ENCODE data around the gene INTU.
A peak's percentile ranks its signal among the peaks of the same experiment; 100 is the strongest.

Gene INTU

DNA sequence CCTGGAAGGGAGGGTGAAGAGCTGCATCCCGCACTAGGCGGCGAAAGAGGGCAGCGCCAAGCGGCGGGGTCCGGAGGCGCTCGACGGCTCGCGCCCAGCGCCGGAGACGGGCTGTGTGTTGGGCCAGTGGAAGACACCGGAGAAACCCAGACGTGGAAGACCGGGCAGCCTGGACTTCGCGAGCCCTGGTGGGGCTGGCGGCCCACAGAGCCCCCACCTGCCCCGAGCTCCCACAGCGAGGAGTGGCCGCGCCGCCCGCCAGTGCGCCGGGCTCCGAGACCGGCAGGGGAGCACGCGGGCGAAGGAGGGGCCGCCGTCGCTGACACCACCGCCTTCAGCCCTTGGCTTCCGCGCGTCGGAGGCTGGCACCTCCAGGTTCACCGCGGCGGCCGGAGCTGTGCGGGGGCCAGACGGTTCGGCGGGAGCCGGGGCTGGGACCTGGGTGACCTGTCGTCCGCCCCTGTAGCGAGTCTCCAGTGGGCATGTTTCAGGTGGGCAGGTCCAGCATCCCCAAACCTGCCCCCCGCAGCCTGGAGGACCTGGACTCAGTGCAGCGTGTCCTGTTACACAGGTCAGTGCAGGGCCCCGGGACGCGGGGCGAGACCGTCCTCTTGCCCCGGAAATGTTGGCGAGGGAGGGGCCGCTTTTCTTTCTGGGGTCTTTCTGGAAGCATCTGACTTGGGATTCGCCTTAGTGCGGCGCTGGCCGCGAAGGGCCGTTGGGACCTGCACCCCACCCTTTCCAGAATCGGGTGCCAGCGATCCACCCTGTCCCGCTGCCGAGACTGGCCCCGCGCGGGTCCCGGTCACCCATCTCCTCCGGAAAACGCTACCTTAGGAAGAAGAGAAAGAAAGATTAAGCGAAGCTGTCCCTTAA lies 9.6 kb upstream of the INTU start:
- CTCF ChIA-PET: interaction anchor here (1.0 to 2.0 kb wide), 6 partner anchors 10 to 110 kb away, joined by 3 to 7 read pairs (median 4); partner anchors contain the start of gene INTU
- WGBS (ENCODE audit: insufficient coverage): under 1% methylated on average over 56 of the region's 81 CpGs
- POLR2A ChIA-PET: no interaction called here

DNA sequence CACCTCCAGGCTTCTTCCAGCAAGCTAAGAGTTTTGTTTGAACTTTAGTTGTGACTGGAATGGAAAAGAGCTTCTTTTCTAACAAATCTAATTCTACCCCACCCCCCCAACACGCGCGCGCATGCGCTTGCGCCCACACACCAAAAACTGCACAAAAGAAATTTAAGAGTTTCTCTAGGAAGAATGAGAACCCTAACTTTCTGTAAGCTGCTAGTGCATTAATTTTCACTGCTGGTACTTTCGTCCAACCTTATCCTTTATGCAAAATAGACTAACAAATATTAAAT lies 9.0 kb upstream of the INTU start:
- Histone ChIP-seq H3K4me1 (ENCODE audit: control extremely low read depth in 1 of 4, control insufficient read depth in 4 of 4, insufficient read depth in 4 of 4, low read length in 3 of 4) (peaks cover 0 to 18% (median 16%) of the 10 kb centered on the region in 4 experiments), H3K36me3 (ENCODE audit: control insufficient read depth in 4 of 4, insufficient read depth in 4 of 4, low read length in 3 of 4) (no peaks in the 10 kb centered on the region), H3K4me3 (ENCODE audit: control insufficient read depth in 1 of 7, extremely low read depth in 1 of 7, insufficient read depth in 4 of 7, low read depth in 2 of 7, low read length in 6 of 7) (peak overlapping the region; percentile 42 to 93 (median 65)), H3K9me3 (ENCODE audit: control extremely low read depth in 1 of 5, control insufficient read depth in 4 of 5, insufficient read depth in 2 of 5, low read depth in 1 of 5, low read length in 4 of 5) (no peaks in the 10 kb centered on the region), H3K27me3 (replicated peaks in 2 of 5; ENCODE audit: control insufficient read depth in 4 of 5, insufficient read depth in 5 of 5, low read length in 4 of 5) (peaks cover 12 to 43% (median 20%) of the 10 kb centered on the region in 5 experiments), H3K27ac (ENCODE audit: insufficient read depth in 1 of 2, low read depth in 1 of 2, low read length in 2 of 2, poor library complexity in 1 of 2, severe bottlenecking in 2 of 2) (no peak overlapping the region)
- ChIA-PET POLR2A (no interaction called here), CTCF (interaction anchor here (1.1 to 2.0 kb wide), 2 partner anchors 10 to 109 kb away, joined by 3 to 7 read pairs; partner anchors contain the start of gene INTU)
- no CpG with 5 or more reads among the region's 7 CpGs for WGBS (ENCODE audit: insufficient coverage)
- DNase-seq: peak in 2 of 3 donors; percentile 49 to 53

More for the DNA sequence above, 9.6 kb upstream of the INTU start:
- Histone ChIP-seq H3K4me3 (ENCODE audit: control insufficient read depth in 1 of 7, extremely low read depth in 1 of 7, insufficient read depth in 4 of 7, low read depth in 2 of 7, low read length in 6 of 7) (peak overlapping the region; percentile 42 to 93 (median 65)), H3K9me3 (ENCODE audit: control extremely low read depth in 1 of 5, control insufficient read depth in 4 of 5, insufficient read depth in 2 of 5, low read depth in 1 of 5, low read length in 4 of 5) (no peaks in the 10 kb centered on the region), H3K4me1 (ENCODE audit: control extremely low read depth in 1 of 4, control insufficient read depth in 4 of 4, insufficient read depth in 4 of 4, low read length in 3 of 4) (peaks cover 0 to 18% (median 16%) of the 10 kb centered on the region in 4 experiments), H3K27ac (ENCODE audit: insufficient read depth in 1 of 2, low read depth in 1 of 2, low read length in 2 of 2, poor library complexity in 1 of 2, severe bottlenecking in 2 of 2) (no peak overlapping the region), H3K36me3 (ENCODE audit: control insufficient read depth in 4 of 4, insufficient read depth in 4 of 4, low read length in 3 of 4) (no peaks in the 10 kb centered on the region), H3K27me3 (replicated peaks in 2 of 5; ENCODE audit: control insufficient read depth in 4 of 5, insufficient read depth in 5 of 5, low read length in 4 of 5) (peaks cover 12 to 46% (median 20%) of the 10 kb centered on the region in 5 experiments)
- DNase-seq: peak; percentile 46 to 73 (median 56)

DNA sequence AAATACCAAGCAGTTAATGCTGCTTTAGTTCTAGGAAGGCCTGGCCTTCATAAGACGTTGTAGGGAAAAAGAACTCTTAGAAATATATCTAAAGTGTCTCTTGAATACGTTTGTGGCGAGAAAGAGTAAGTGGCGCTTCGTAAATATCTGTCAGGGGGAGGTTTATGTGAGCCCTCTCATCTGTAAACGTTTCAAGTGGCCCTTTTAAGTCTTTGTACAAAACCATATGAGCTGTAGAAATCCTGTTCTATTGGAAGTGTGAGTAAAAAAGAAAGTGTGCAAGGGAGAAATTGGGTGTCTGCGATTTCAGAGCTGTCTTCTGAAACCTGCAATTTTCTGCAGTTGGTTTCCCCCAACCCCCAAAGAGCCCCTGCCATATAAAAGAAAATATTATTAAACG lies 8.6 kb upstream of the INTU start:
- Histone ChIP-seq H3K27ac (ENCODE audit: insufficient read depth in 1 of 2, low read depth in 1 of 2, low read length in 2 of 2, poor library complexity in 1 of 2, severe bottlenecking in 2 of 2) (no peak overlapping the region), H3K27me3 (replicated peaks in 2 of 5; ENCODE audit: control insufficient read depth in 4 of 5, insufficient read depth in 5 of 5, low read length in 4 of 5) (peaks cover 10 to 39% (median 20%) of the 10 kb centered on the region in 5 experiments), H3K4me3 (ENCODE audit: control insufficient read depth in 1 of 7, extremely low read depth in 1 of 7, insufficient read depth in 4 of 7, low read depth in 2 of 7, low read length in 6 of 7) (peak overlapping the region in 2 of 7 experiments; percentile 71 to 93), H3K9me3 (ENCODE audit: control extremely low read depth in 1 of 5, control insufficient read depth in 4 of 5, insufficient read depth in 2 of 5, low read depth in 1 of 5, low read length in 4 of 5) (no peaks in the 10 kb centered on the region), H3K4me1 (ENCODE audit: control extremely low read depth in 1 of 4, control insufficient read depth in 4 of 4, insufficient read depth in 4 of 4, low read length in 3 of 4) (peaks cover 0 to 18% (median 16%) of the 10 kb centered on the region in 4 experiments), H3K36me3 (ENCODE audit: control insufficient read depth in 4 of 4, insufficient read depth in 4 of 4, low read length in 3 of 4) (no peaks in the 10 kb centered on the region)
- DNase-seq: peak in 1 of 3 donors; percentile 8
- ChIA-PET POLR2A (no interaction called here), CTCF (interaction anchor here (2.0 kb wide), 1 partner anchor 9 kb away, joined by 7 read pairs; the partner anchor contains the start of gene INTU)
- 71% methylated on average over 6 of the region's 8 CpGs for WGBS (ENCODE audit: insufficient coverage)

DNA sequence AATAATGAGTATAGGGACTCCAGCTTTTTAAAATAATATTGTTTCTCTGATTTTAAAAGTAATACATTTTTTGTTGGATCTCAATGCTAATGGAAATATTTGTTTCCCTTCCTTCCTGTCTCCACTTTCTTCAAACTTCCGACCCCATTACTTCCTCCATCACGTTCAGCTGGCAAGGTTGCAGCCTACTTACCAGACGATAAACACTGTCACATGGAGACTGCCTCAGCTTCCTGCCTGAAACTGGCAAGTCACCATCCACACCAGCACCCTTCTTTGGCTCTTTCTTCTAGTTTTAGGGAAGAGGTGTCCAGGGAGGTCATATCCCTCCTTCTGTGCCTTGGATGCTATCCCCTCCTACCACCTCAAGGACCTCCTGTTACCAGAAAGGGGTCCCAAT lies 3.4 kb upstream of the INTU start:
- CTCF ChIA-PET: no interaction called here

DNA sequence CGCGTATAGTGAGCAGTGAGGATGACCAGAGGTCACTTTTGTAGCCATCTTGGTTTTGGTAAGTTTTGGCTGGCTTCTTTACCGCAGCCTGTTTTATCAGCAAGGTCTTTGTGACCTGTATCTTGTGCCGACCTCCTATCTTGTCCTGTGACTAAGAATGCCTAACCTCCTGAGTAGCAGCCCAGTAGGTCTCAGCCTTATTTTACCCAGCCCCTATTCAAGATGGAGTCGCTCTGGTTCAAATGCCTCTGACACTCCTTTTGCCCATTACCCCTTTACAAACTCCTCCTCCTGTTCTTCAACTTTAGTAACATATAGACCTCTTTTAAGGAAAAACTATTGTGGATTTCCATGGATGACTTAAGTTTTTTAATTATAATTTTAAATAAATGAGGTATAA lies 2.6 kb upstream of the INTU start:
- Histone ChIP-seq H3K27me3 (replicated peaks in 2 of 5; ENCODE audit: control insufficient read depth in 4 of 5, insufficient read depth in 5 of 5, low read length in 4 of 5) (peaks cover 0 to 4% (median 3%) of the 10 kb centered on the region in 5 experiments), H3K27ac (ENCODE audit: insufficient read depth in 1 of 2, low read depth in 1 of 2, low read length in 2 of 2, poor library complexity in 1 of 2, severe bottlenecking in 2 of 2) (no peak overlapping the region), H3K36me3 (ENCODE audit: control insufficient read depth in 4 of 4, insufficient read depth in 4 of 4, low read length in 3 of 4) (no peaks in the 10 kb centered on the region), H3K9me3 (ENCODE audit: control extremely low read depth in 1 of 5, control insufficient read depth in 4 of 5, insufficient read depth in 2 of 5, low read depth in 1 of 5, low read length in 4 of 5) (no peaks in the 10 kb centered on the region), H3K4me3 (ENCODE audit: control insufficient read depth in 1 of 7, extremely low read depth in 1 of 7, insufficient read depth in 4 of 7, low read depth in 2 of 7, low read length in 6 of 7) (no peak overlapping the region), H3K4me1 (ENCODE audit: control extremely low read depth in 1 of 4, control insufficient read depth in 4 of 4, insufficient read depth in 4 of 4, low read length in 3 of 4) (peaks cover 0 to 19% (median 10%) of the 10 kb centered on the region in 4 experiments)
- ChIA-PET POLR2A (no interaction called here), CTCF (no interaction called here)
- DNase-seq: no peak
- 97% methylated on average over 4 of the region's 5 CpGs for WGBS (ENCODE audit: insufficient coverage)

More for the DNA sequence above, 3.4 kb upstream of the INTU start:
- Histone ChIP-seq H3K36me3 (ENCODE audit: control insufficient read depth in 4 of 4, insufficient read depth in 4 of 4, low read length in 3 of 4) (no peaks in the 10 kb centered on the region), H3K9me3 (ENCODE audit: control extremely low read depth in 1 of 5, control insufficient read depth in 4 of 5, insufficient read depth in 2 of 5, low read depth in 1 of 5, low read length in 4 of 5) (no peaks in the 10 kb centered on the region), H3K27ac (ENCODE audit: insufficient read depth in 1 of 2, low read depth in 1 of 2, low read length in 2 of 2, poor library complexity in 1 of 2, severe bottlenecking in 2 of 2) (no peak overlapping the region), H3K4me1 (ENCODE audit: control extremely low read depth in 1 of 4, control insufficient read depth in 4 of 4, insufficient read depth in 4 of 4, low read length in 3 of 4) (peaks cover 0 to 19% (median 10%) of the 10 kb centered on the region in 4 experiments), H3K4me3 (ENCODE audit: control insufficient read depth in 1 of 7, extremely low read depth in 1 of 7, insufficient read depth in 4 of 7, low read depth in 2 of 7, low read length in 6 of 7) (no peak overlapping the region), H3K27me3 (replicated peaks in 2 of 5; ENCODE audit: control insufficient read depth in 4 of 5, insufficient read depth in 5 of 5, low read length in 4 of 5) (peaks cover 0 to 7% (median 3%) of the 10 kb centered on the region in 5 experiments)
- peak in 2 of 3 donors; percentile 31 to 53 for DNase-seq
- POLR2A ChIA-PET: no interaction called here
- WGBS (ENCODE audit: insufficient coverage): 7% methylated on average over 2 of the region's 3 CpGs

DNA sequence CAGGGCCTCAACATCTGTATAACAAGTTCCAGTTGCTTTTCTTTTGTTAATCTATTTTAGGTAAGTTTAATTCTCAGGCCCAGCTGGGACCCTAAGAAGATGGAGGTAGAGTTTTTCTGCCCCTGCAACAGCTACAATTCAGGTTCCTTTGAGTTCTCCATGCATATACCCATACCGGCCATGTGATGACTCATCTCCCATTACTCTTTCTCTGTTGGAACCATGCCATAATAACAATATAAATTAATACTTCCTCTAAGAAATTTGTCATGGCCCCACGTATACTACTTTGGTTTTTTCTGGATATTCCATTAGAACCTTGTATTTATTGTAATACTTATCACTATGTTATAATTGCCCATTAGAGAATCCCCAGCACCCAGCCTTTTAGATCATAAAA lies 1.3 kb upstream of the INTU start:
- Histone ChIP-seq H3K27me3 (replicated peaks in 2 of 5; ENCODE audit: control insufficient read depth in 4 of 5, insufficient read depth in 5 of 5, low read length in 4 of 5) (peaks cover 0 to 3% (median 0%) of the 10 kb centered on the region in 5 experiments), H3K4me1 (ENCODE audit: control extremely low read depth in 1 of 4, control insufficient read depth in 4 of 4, insufficient read depth in 4 of 4, low read length in 3 of 4) (peaks cover 0 to 19% (median 10%) of the 10 kb centered on the region in 4 experiments), H3K36me3 (ENCODE audit: control insufficient read depth in 4 of 4, insufficient read depth in 4 of 4, low read length in 3 of 4) (no peaks in the 10 kb centered on the region), H3K9me3 (ENCODE audit: control extremely low read depth in 1 of 5, control insufficient read depth in 4 of 5, insufficient read depth in 2 of 5, low read depth in 1 of 5, low read length in 4 of 5) (no peaks in the 10 kb centered on the region), H3K27ac (ENCODE audit: insufficient read depth in 1 of 2, low read depth in 1 of 2, low read length in 2 of 2, poor library complexity in 1 of 2, severe bottlenecking in 2 of 2) (no peak overlapping the region), H3K4me3 (ENCODE audit: control insufficient read depth in 1 of 7, extremely low read depth in 1 of 7, insufficient read depth in 4 of 7, low read depth in 2 of 7, low read length in 6 of 7) (no peak overlapping the region)
- 60% methylated on average over 1 of the region's 2 CpGs for WGBS (ENCODE audit: insufficient coverage)
- DNase-seq: peak; percentile 31 to 69 (median 66)
- POLR2A ChIA-PET: interaction anchor here (0.5 kb wide), 1 partner anchor 93 kb away, joined by 4 read pairs; no protein-coding TSS in a partner anchor
- CTCF ChIA-PET: interaction anchor here (2.0 kb wide), 1 partner anchor 27 kb away, joined by 5 read pairs; no protein-coding TSS in a partner anchor

DNA sequence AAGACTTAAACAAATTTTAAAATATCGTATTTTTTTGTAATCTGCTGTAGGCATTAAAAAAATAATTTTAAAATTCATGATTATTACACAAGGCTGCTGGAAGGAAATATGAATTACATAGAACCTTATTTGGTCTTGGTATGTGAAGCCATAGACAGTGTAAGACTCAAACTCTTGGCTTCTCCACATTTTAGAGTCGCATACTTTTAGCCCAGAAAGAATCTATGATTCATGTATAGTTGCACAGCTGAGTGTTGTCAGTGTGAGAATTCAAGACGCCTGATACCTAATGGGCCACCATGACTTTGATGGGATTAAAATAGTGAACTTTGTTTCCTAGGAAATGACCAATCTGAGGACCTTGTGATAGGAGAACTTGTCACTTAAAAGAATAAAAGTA lies 1.4 kb downstream of the INTU start:
- ChIA-PET CTCF (interaction anchor here (2.0 kb wide), 1 partner anchor 10 kb away, joined by 7 read pairs; no protein-coding TSS in a partner anchor), POLR2A (no interaction called here)
- Histone ChIP-seq H3K27ac (ENCODE audit: insufficient read depth in 1 of 2, low read depth in 1 of 2, low read length in 2 of 2, poor library complexity in 1 of 2, severe bottlenecking in 2 of 2) (no peak overlapping the region), H3K36me3 (ENCODE audit: control insufficient read depth in 4 of 4, insufficient read depth in 4 of 4, low read length in 3 of 4) (no peaks in the 10 kb centered on the region), H3K4me3 (ENCODE audit: control insufficient read depth in 1 of 7, extremely low read depth in 1 of 7, insufficient read depth in 4 of 7, low read depth in 2 of 7, low read length in 6 of 7) (no peak overlapping the region), H3K4me1 (ENCODE audit: control extremely low read depth in 1 of 4, control insufficient read depth in 4 of 4, insufficient read depth in 4 of 4, low read length in 3 of 4) (peaks cover 0 to 19% (median 10%) of the 10 kb centered on the region in 4 experiments), H3K9me3 (ENCODE audit: control extremely low read depth in 1 of 5, control insufficient read depth in 4 of 5, insufficient read depth in 2 of 5, low read depth in 1 of 5, low read length in 4 of 5) (no peaks in the 10 kb centered on the region), H3K27me3 (replicated peaks in 2 of 5; ENCODE audit: control insufficient read depth in 4 of 5, insufficient read depth in 5 of 5, low read length in 4 of 5) (no peaks in the 10 kb centered on the region)
- no peak for DNase-seq
- WGBS (ENCODE audit: insufficient coverage): 100% methylated on average over 2 of the region's 3 CpGs

Measured in common myeloid progenitor, CD34-positive (primary cell).